GM19023 (cell line): Measurements from ENCODE around the gene AFTPH.

Source experiments
- ATAC-seq: cut with Tn5 transposase; IDR thresholded peaks from one replicate; pipeline ENCODE4 v1.9.1; 2021; ENCODE audit warnings: mild to moderate bottlenecking, moderate library complexity; ENCODE audit not compliant: unreplicated experiment

AFTPH gene

DNA sequence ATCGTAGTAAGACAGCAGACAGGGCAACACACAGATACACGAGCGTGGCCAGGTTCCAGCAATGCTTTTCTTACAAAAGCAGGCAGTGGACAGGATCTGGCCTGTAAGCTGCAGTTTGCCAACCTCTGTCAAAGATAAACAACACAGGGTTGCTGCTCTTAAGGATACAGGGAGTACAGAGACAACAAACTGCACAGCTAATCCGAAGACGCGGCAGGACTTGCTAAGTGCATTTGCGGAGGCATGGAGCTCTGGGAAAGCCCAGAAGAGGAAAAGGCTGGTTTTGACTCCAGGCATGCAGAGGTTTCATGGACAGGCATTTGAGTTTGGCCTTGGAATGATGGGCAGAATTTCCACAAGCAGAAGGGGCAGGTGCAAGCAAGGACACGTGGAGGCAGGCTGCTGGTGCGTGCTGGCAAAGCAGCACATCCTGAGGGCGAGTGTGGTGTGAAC is 105.2 kb downstream of the AFTPH start:
- ATAC-seq: no peak

DNA sequence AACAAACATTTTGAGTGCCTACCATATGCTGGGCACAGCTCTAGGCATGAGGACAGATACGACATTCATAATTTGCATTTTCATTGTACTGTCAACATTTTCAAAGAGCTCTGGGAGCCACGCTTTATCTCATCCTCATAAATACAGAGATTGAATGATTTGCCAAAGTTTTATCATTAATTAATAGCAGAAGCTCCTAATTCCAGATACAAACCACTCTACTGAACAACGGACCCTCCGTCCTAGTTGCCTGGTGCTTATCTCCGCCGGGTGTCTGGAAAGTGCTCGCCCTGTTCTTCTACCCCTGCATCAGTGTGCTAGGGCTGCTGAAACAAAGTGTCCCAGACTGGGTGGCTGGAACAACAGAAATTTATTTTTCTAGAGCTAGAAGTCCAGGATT is 105.7 kb downstream of the AFTPH start:
- ATAC-seq: no peak

DNA sequence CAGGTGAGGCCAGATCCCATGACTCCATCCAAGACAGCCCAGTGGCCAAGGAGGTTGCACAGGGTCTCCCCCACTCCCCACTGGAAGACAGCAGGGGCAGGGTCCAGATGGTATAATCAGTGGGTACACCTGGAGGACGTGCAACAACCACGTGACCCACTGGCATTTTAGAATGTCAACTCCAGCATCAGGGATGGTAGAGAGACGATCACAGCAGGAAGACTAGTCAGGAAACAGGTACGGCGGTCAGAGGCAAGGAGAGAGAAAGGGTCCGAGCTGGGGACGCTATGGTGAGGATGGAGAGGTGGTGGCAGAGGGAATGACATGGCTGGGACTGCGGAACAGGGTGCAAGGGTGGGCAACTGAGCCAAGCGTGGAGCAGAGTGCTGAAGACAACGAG is 106.6 kb downstream of the AFTPH start:
- ATAC-seq: no peak

DNA sequence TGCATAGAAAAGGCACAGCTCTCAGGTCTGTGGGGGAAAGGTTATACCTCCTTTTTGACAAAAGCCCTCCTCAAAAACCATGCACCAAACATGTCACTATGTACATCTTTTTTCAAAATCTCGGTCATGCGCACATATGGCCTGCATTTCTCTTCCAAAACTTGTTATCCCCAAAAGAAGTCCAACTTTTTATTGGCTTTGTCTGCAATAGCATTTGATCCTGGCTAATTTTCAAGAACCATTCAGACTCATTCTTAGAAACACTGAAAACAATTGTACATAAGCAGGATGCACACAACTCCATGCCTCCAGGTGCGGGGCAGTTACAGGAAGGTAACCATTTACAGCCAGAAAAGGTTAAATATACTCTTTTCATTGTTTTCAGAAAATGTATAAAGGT is 107.6 kb downstream of the AFTPH start:
- no peak for ATAC-seq

DNA sequence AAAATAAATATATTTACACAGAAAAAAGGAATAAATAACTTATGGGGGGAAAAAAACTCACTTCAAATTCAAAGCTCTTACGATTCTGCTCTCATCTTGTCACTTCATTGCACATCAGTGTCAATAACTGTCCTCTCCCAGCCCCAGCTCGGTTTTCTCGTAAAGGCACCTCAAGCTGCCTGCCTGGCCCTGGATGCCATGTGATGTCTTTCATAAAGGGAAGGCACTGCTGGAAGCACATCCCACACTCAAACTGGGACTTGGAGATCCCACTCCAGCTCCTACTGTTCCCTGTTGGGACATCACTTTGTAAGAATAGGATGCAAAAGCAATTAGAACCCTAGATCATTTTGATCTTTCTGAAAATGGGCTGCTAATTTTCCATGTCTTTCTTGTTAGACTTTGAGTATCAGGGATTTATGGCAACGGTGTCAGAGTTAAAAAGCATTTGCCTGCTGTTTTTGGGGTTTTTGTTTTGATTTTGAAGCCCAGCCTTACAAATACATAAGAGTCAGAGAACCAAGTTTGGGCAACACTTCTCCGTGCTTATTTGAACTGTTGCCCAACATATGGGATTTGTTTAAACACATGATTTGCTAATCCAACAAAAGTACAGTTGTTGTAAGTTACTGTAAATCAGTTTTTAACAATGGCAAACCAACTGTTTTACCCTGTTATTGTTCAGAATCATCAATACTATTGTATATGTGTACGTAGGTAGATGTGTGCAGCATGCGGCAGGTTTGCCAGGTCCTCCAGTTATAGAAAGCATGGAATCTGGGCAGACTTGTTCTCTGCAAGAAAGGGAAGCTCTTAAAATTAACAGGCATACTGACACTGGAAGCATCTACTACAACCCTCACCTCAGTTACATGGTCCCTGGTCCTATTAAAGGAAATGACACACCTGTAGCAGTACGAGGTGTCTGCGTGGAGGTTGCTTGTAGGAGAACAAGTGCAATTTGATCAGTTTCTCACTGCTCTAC is 109.0 kb downstream of the AFTPH start:
- ATAC-seq: no peak

DNA sequence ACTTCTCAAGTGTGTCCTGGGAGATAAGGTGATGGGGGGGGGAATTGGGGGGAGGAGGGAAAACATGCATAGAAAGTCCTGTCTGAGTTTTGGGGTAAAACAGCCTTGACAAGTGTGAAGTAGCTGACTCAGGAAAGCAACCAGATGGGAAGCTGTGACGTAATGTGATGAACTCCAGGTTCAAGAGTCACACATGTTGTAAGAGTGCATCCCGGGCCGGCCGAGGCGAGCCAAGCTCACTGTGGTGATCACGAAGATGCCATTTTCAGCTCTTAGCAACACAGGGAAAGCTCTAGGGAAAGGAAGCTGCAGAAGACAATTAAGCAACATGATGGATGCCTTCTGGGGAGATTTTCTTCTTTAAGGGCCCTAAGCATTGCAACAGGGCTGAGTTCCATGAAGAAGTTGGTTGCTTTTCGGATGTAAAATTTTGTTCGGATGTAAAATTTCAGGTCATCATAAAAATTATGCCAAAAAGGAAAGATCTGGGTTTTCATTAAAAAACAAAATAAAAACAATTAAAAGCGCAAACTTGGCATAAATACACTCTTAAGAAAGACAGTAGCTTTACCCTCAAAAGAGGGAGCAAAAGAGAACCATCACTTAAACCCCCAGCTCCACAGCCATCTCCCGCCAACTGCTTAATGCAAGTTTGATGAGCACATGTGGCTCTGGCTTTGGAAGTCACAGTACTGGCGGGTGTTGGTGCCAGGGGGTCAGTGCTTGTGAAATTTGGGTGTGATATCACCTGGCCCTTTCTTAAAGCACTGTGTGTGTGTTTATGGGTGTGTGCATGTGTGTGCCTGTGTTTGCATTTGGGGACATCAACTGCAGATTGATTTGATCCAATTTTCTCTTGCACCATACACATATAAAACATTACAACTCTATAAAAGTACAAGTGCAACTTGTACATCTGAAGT is 110.5 kb downstream of the AFTPH start:
- ATAC-seq: no peak

DNA sequence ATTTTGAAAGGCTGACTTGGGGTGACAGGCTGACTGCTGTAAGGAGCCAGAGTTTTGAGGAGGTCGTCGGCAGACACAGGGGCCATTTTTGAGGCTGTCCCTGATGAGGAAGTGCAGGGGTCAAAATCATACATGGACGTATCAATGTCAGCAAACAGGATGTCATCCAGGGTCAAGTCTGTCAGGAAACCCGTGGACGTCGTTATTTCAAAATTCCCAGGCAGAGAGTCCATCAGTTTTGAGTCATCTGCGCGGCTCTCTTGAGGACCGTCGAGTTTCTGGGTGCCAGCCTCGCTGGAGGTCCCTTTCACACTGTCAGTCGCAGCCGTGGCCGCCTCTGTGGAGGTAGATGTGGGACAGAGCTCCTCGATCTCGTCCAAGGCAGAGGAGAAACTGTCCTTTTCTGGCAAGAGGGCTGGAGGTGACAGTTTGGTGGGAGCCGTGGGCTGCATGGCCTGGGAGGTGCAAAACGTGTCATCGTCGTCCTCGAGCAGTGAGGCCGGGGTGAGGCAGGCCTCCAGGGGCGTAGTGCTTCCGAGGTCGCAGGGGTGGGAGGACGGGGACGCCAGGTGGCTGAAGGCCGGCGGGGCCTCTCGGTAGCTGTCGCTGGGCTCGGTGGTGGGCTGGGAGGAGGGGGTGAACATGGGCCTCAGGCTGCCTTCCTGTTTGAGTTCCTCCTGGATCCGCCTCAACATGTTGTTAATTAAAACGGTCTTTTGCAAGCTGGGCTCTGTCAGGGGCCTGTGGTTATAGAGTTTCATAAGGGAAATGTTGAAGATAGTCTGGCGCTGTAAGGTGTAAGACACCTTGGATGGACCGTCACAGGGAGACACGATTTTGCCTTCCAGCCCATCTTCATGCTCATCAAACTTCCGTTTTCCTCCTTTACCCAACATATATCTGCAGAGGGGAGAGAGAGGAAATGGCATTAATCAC is 112.1 kb downstream of the AFTPH start:
- peak; percentile 59 for ATAC-seq

DNA sequence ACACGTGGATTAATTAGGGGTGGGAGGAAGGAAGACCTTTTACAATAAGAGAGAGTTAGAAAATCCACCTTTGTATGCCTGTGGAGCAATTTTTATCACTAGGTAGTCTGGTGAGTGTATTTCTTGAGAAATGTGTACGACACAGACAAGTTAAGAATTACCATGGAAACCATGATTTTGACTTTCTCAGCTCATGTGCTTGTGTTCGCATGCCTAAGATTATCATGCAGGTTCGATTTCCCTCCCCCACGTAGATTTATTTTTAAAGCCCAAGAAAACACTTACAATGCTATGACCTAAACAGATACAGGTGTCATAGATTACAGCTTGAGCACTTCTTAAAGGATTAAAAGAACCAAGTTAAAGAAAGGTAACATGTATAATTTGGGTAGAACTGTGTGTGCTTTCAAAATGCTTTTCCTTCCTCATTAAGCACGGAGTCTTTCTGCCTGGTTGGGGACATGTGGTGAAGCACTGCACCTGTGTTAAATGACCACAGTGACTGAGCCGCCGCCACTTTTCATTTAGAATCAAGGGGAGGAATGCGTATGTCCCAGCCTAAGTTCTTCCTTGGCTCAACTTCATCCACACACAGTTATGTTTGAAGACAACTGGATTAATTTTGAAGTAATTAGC is 113.0 kb downstream of the AFTPH start:
- peak; percentile 48 for ATAC-seq

DNA sequence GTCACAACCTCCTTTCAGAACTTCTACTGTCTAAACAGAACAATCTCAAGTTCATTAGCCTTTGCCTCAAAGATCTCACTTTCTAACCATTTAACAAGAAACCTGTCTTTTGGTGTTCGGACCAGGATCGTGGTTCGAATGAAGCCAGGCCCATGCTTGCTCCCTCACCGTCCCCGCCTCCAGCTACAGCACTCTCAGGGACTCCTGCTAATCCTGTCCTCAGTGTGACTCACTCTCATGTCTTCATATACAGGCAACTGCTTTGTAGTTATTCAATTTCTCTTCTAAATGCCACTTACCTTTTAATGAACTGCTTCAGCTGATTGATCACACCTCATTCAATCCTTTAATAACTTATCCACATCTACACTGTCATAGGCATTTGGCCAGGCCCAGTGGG is 113.8 kb downstream of the AFTPH start:
- ATAC-seq: no peak

DNA sequence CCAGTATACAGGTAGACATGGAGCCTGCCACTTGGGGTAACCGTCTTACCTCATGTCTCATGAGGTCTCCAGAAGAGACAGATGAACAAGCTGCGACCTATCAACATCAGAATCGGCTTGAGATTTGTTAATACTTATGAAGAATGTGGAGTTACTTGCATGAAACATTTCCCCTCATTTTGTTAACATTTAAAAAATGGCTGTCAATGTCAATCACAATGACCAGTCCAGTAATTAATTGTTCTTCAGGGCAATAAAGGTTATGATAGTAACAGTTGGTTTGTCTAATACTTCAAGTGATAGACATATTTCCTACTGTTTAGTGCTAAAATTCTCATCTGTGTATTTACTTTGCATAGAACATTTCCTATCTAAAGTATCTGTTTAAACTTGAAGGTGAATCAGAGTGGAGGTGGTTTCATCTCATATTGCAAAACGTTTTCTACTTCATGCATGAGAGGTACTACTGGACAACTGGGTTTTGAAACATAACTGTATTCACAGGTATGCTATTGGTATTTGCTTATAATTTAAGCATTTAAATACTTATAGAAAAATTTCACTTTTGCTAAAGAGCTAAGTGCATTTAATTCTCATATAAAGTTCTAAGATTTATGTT is 114.5 kb downstream of the AFTPH start:
- no peak for ATAC-seq

DNA sequence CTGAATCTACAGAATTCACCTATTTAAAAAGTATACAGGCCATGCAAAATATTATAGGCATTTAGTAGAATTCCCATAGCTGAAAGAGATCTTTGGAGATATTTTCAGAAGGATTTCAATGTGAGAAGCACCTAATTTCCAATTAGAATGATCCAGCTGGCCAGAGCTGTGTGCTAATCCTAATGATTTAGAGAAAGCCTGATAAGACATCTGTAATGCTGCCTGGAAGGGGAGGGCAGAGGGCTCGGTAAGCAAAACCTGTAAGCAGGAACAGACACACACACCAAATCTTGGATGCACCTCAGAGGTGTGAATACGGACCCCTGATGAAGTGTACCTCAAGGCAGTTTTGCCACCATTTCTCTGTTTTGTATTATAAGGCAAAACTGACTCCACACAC is 115.6 kb downstream of the AFTPH start:
- ATAC-seq: no peak

DNA sequence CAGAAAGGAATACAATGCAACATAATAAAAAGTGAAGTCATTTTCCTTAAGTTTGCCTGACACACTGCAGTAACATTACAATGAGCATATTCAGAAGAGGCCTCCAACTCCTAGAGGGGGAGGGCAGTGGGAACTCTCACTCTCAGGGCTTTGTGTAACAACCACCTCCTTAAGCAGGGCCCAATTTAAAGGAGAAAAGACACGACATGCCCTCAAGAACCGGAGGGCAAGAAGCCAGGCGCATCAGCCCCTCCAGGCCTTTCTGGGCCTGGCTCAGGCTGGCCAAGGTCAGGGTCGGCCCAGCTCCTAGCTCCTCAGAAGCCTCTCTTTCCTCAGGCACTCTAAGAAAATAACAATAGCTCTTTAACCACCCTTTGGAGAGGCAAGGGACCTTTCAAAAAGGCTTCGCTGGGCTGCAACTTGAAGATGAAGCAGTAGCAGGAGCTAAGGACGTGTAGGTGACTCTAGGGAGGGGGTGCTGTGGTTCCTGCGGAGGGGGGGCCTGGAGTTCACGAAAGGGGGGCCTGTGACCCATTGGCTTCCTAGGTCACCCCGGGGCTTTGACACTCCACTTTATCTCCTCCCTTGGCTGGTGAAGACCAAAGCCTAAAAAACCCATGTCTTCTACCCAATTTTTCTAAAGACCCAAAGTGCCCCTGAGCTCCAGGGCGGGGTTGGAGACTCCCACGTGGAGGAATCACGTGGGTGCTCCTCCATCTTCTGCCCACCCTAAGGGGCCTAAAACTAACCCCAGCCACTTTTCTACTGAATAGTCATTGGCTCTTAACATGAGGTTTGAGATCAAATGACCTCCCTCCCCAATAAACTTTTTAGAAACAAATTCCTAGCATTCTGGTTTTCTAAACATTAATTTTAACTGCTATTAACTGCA is 116.3 kb downstream of the AFTPH start:
- no peak for ATAC-seq

DNA sequence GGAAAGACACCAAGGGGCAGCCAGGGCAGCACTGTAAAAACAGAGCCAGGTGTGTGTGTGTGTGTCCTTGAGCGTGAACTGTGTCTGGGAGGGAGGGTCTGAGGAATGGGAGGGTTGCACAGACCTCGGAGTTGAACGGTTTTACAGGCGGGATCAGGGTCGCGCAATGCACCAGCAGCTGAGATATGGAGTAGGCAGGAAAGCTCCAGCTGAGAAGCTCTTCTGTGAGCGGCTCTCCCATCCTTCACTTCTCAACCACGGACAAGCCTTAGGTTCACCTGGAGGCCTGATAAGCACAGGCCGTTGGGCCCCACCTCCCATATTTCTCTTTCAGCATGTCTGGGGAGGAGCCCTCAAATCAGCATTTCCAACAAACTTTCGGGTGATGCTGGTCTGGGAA is 117.5 kb downstream of the AFTPH start:
- ATAC-seq: no peak
